ENCODE results near the gene RNU1-2.
"Not testable (repeated sequence)": the region's sequence is repeated elsewhere in the genome, so short reads cannot be mapped to it uniquely, and the experiment has no call there.

The RNU1-2 gene

DNA sequence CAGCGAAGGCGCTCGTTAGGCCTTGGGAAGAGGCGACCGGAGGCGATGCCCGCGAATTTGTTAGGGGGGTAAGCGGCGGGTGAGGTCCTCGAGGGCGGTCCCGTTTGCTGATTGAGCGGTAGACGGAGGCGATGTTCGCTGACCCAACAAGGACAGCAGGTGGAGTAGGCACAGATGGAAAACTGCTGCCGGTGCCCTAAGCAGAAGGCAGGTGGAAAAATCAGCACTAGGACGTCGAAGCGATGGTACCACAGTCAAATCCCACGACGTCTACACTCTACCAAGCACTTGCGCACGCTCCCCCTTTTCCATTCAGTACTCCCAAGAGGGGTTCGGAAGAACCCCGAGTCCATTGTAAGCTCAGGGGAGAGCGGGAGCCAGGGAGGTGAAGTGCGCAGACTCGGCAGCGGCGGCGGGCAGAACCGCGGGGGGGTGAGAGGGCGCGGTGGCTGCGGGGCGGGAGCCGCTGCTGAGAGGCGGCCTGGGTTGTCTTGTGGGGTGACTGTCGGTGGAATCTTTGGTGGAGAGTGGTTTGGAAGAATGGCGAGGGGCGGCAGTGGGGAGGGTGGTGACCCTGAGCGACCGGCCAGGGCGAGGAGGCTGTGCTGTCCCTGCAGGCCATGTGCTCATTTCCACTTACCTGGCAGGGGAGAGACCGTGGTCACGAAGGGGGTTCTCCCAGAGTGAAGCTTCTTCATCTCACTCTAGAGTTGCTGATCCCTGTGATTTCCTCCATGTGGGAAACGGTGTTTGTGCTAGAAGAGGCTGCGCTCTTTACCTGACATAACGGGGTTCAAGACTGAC lies 22.5 kb upstream of the RNU1-2 start:
- Mint-ChIP-seq H3K4me3 (peak overlapping the region; percentile 72), H3K27me3 (peaks cover 32% of the 10 kb centered on the region)
- not testable (repeated sequence) for H3K36me3 Mint-ChIP-seq (ENCODE audit: insufficient read depth); H3K4me1 Mint-ChIP-seq; H3K9me3 Mint-ChIP-seq; DNase-seq (ENCODE audit: low spot score in 2 of 2); H3K27ac Mint-ChIP-seq (ENCODE audit: low read depth)
- ATAC-seq (replicated peaks; ENCODE audit: extremely low read depth, poor library complexity, severe bottlenecking) = peak; percentile 19

DNA sequence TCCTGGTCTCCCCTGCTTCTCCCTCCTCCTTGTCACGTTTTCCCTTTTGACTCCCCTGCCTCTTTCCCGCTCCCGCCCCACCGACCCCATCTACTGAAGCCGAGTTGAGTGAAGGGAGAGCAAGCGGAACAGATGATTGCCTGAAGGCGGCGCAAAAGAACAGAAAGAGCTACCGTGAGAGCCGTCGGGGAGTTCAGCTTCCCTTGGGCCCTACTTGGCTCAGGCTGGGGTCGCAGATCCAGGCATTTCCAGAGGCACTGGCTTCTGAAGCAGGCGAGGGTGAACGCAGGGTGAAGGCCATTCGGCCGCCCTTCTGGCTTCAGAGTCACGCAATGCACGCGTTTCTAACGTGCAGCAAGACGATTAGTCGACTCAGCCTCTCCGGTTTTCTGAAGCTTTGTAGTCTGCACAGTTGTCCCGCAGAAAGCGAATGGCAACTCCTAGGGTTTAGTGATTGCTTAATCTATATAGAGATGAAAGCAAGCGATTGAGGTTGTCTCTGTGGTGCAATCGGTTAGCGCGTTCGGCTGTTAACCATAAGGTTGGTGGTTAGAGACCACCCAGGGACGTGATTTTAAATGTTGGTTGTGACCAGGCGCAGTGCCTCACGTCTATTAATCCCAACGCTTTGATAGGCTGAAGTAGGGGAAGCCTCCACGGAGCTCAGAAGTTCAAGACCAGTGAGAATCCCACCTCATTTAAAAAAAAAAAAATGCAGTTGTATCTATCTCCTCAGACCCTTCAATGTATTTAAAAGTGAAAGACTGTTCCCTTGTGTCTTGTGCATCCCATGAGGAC lies 20.6 kb upstream of the RNU1-2 start:
- not testable (repeated sequence) for H3K4me3 Mint-ChIP-seq; ATAC-seq (replicated peaks; ENCODE audit: extremely low read depth, poor library complexity, severe bottlenecking); H3K4me1 Mint-ChIP-seq; H3K36me3 Mint-ChIP-seq (ENCODE audit: insufficient read depth); H3K27ac Mint-ChIP-seq (ENCODE audit: low read depth); H3K9me3 Mint-ChIP-seq; DNase-seq (ENCODE audit: low spot score in 2 of 2)
- peaks cover 32% of the 10 kb centered on the region for H3K27me3 Mint-ChIP-seq

DNA sequence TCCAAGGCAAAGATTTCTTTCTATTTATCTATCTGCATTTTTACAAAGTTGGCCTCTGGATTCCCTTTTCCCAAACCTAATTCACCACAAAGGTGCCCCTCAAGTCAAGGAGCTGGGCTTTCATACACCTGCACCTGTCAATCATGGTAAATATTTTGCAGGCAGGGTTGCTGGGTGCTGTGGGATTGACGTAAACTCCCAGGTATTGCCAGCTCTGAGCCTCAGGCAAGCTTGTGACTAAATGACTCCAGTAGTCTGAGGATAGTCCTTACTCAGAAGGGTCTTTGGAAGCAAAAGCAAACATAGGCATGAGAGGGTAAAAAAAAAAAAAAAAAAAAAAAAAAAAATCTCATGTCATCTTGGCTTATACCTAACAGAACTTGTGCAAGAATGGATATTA lies 14.0 kb upstream of the RNU1-2 start:
- H3K27me3 Mint-ChIP-seq = peaks cover 26% of the 10 kb centered on the region
- not testable (repeated sequence) for DNase-seq (ENCODE audit: low spot score in 2 of 2); H3K4me3 Mint-ChIP-seq; H3K36me3 Mint-ChIP-seq (ENCODE audit: insufficient read depth); ATAC-seq (replicated peaks; ENCODE audit: extremely low read depth, poor library complexity, severe bottlenecking); H3K9me3 Mint-ChIP-seq; H3K4me1 Mint-ChIP-seq; H3K27ac Mint-ChIP-seq (ENCODE audit: low read depth)

DNA sequence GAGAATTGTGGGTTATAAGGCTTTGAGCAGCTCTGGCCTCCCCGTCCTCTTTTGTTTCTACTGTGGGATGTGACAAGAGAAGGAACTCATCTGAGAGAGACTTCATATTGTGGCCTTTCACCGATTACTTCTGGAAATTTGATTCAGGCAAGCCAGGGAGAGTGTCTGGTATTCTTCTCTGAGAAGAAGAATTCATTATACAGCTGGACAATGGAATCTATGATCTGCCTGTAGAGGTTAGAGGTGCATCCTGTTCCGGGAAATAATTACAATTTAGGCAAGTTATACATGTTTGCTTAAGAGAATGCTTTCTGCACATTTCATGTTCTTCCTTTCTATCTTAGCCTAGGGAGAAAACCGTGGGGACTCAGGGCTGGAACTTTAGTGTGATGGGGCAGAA lies 12.8 kb upstream of the RNU1-2 start:
- Mint-ChIP-seq H3K27me3 (peaks cover 26% of the 10 kb centered on the region), H3K36me3 (ENCODE audit: insufficient read depth) (no peaks in the 10 kb centered on the region), H3K9me3 (no peaks in the 10 kb centered on the region), H3K4me1 (no peaks in the 10 kb centered on the region), H3K27ac (ENCODE audit: low read depth) (no peak overlapping the region), H3K4me3 (no peak overlapping the region)
- DNase-seq (ENCODE audit: low spot score in 2 of 2) (no peak), ATAC-seq (replicated peaks; ENCODE audit: extremely low read depth, poor library complexity, severe bottlenecking) (no peak)

DNA sequence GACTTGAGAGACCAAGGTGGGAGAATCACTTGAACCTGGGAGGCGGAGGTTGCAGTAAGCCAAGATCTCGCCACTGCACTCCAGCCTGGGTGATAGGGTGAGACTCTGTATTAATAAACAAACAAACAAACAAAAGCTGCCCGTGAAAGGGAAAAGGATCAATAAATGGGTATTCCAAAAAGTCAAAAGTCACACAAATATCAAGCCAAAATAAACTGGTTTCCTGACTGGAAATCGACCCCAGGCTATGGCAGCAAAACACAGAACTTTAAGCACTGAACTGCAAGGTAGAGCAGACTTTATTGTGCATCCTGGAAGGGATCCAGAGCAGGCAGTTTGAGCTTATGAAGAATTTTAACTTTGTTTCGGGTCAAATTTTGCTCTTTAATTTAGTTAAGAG lies 11.3 kb upstream of the RNU1-2 start:
- not testable (repeated sequence) for H3K4me3 Mint-ChIP-seq; H3K9me3 Mint-ChIP-seq; DNase-seq (ENCODE audit: low spot score in 2 of 2); H3K27ac Mint-ChIP-seq (ENCODE audit: low read depth); ATAC-seq (replicated peaks; ENCODE audit: extremely low read depth, poor library complexity, severe bottlenecking); H3K36me3 Mint-ChIP-seq (ENCODE audit: insufficient read depth)
- H3K4me1 Mint-ChIP-seq = peaks cover 12% of the 10 kb centered on the region
- peaks cover 26% of the 10 kb centered on the region for H3K27me3 Mint-ChIP-seq

DNA sequence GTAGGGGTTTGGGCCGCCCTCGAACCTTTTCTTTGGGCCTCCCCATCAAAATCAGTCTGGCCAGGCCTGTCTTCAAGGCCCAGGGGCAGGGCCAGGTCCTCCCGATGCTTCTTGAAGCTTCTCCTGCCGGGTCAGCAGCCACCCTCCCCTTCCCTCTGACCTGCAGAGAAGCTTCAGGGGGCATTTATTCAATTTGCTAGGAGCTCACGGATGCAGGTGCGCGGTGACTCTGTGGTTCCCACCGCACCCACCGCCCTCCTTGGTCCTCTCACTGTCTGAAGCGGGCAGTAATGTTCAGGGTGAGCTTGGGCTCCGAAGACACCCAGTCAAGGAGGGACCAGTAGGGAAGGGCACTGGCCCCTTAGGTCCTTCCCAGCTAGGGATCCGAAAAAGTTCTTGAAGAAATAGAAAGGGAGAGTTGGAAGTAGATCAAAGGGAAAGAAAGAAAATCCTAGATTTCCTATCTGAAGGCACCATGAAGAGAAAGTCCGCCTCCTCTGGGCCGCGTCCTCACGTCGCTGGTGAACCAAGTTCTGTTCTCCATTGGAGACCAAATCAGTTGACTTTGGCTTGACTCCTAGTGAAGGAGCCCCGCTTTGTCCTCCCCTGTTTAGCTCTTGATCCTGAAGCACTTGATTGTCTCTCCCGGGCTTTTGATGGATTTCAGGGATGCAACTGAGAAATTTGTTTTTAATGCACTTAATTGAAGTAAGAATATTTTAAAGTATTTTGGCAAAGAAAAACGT lies 8.7 kb upstream of the RNU1-2 start:
- DNase-seq (ENCODE audit: low spot score in 2 of 2) (no peak), ATAC-seq (replicated peaks; ENCODE audit: extremely low read depth, poor library complexity, severe bottlenecking) (no peak)
- H3K4me1 Mint-ChIP-seq = peaks cover 12% of the 10 kb centered on the region
- no peak overlapping the region for H3K27ac Mint-ChIP-seq (ENCODE audit: low read depth)
- peaks cover 16% of the 10 kb centered on the region for H3K27me3 Mint-ChIP-seq
- peaks cover 9% of the 10 kb centered on the region for H3K36me3 Mint-ChIP-seq (ENCODE audit: insufficient read depth)
- no peak overlapping the region for H3K4me3 Mint-ChIP-seq
- no peaks in the 10 kb centered on the region for H3K9me3 Mint-ChIP-seq

DNA sequence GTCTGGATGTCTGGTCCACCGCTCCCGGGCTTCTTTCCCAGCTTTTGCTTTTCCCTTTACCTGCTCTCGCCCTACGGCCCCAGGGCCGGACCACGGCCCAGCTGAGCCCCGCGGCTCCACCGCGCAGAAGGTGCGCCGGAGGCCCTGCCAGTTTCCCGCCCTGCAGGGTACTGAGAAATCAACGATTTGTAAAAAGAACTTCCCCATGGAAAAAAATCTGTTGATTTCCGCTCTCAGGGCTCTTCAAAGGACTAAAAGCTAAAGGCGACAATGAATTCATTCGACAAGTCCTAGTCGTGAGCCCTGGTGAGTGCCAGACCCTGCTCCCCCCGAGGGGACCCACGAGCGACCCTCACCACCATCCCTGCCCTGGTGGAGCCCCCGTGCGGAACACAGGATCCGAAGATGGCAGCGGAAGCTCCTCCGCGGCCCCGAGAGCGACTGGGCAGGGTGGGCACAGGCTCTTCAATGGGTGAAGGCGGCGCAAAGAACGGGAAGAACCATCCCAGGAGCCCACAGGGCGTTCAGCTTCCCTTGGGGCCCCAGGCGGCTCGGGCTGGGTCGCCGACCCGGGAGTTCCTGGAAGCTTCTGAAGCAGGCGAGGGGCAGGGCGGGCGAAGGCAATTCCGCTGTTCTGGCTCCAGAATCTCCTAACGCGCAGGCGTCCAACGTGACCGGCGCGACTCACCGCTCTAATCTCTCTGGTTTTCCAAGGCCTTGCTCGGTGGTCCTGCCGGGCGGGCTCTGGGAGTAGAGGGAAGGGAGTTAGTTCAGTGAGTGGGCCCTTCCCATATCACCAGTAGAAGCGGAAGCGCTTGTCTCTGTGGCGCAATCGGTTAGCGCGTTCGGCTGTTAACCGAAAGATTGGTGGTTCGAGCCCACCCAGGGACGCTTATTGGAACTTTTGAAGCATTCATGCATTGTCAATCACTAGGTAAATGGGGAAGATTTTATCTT lies 6.6 kb upstream of the RNU1-2 start:
- ATAC-seq (replicated peaks; ENCODE audit: extremely low read depth, poor library complexity, severe bottlenecking) (peak; percentile 46), DNase-seq (ENCODE audit: low spot score in 2 of 2) (peak in 1 of 2 donors; percentile 28)
- Mint-ChIP-seq H3K36me3 (ENCODE audit: insufficient read depth) (peaks cover 9% of the 10 kb centered on the region), H3K9me3 (no peaks in the 10 kb centered on the region), H3K4me3 (peak overlapping the region; percentile 86), H3K27ac (ENCODE audit: low read depth) (peak overlapping the region; percentile 90), H3K27me3 (peaks cover under 1% of the 10 kb centered on the region), H3K4me1 (peaks cover 12% of the 10 kb centered on the region)

DNA sequence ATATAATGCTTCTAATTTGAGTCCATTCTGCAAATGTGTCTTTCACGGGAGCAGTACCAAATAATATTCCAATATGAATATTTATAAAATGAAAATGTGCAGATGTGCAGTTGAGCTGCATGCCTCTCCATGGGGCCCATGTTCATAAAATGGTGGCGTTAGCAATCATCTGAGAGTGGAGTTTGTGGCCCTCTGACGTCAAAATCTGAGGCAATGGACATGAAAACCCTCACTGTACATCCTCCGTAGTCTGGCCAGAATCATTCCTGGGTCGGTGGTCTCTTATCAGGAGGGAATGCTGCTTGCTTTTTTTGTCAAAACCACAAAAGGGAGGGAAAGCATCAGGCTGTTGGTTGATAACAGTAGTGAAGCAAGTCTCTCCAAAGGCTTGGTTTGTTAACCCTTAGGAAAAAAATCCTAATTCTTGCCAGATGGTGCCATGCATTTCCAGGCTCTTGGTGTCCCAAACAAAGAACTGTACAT lies 5.2 kb upstream of the RNU1-2 start:
- Mint-ChIP-seq H3K4me3 (peak overlapping the region; percentile 86), H3K36me3 (ENCODE audit: insufficient read depth) (peaks cover 15% of the 10 kb centered on the region), H3K4me1 (peaks cover 15% of the 10 kb centered on the region)
- H3K27ac Mint-ChIP-seq (ENCODE audit: low read depth); DNase-seq (ENCODE audit: low spot score in 2 of 2); H3K27me3 Mint-ChIP-seq; ATAC-seq (replicated peaks; ENCODE audit: extremely low read depth, poor library complexity, severe bottlenecking); H3K9me3 Mint-ChIP-seq: not testable (repeated sequence)

DNA sequence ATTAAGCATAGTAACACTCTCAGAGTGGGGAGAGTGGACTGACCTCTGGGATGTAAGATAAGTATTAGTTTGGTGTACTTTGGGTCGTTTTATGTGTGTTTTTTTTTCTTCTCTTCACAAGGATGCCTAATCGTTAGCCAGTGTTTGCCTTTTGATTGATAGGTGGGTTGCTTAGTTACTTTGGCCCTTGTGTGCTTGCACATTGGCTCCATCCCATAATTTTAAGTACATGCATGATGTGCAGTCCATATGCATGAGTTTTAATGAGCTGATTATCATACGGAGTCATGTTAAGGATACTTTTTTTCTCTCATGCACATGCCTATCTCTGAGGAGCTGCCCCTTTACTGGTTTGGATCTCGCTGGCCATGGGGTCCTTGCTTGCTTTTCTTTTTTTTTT lies 4.7 kb upstream of the RNU1-2 start:
- H3K9me3 Mint-ChIP-seq; ATAC-seq (replicated peaks; ENCODE audit: extremely low read depth, poor library complexity, severe bottlenecking); H3K27me3 Mint-ChIP-seq; H3K27ac Mint-ChIP-seq (ENCODE audit: low read depth); H3K4me3 Mint-ChIP-seq; DNase-seq (ENCODE audit: low spot score in 2 of 2): not testable (repeated sequence)
- Mint-ChIP-seq H3K4me1 (peaks cover 20% of the 10 kb centered on the region), H3K36me3 (ENCODE audit: insufficient read depth) (peaks cover 20% of the 10 kb centered on the region)

DNA sequence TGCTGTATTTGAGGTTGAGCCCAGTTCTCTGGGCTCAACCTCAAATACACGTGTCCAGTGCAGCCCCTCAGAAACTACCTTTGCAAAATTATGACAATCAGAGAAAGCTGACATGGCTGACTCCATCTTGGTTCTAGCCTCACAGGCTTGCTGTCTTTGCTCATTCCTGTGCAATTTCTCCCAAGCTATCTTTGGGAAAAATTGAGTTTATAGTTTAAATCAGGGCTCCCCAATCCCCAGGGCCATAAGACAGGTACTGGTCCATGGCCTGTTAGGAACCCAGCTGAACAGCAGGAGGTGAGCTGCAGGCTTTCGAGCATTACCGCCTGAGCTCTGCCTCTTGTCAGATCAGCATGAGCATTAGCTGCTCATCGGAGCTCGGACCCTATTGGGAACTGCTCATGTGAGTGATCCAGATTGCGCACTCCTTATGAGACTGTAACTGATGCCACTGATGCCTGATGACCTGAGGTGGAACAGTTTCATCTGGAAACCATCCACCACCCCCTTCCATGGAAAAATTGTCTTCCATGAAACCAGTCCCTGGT lies 2.7 kb upstream of the RNU1-2 start:
- not testable (repeated sequence) for H3K27ac Mint-ChIP-seq (ENCODE audit: low read depth); ATAC-seq (replicated peaks; ENCODE audit: extremely low read depth, poor library complexity, severe bottlenecking); H3K9me3 Mint-ChIP-seq; DNase-seq (ENCODE audit: low spot score in 2 of 2); H3K4me3 Mint-ChIP-seq; H3K27me3 Mint-ChIP-seq
- H3K36me3 Mint-ChIP-seq (ENCODE audit: insufficient read depth) = peaks cover 38% of the 10 kb centered on the region
- peaks cover 36% of the 10 kb centered on the region for H3K4me1 Mint-ChIP-seq

DNA sequence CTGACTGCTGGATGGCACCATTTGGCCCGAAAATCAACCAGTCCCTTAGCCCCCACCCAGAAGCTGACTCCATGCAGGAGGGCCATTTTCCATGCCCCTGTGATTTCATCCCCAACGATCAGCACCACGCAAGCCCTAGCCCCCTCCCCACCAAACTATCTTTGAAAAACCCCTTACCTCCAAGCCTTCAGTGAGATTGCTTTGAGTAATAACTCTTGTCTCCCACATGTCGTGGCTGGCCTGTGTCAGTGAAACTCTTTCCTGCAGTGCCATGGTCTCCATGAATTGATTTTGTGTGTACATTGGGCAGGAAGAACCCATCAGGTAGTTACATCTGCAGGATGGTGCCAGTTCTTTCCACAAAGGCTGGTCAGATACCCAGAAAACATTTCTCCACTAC lies 2.0 kb upstream of the RNU1-2 start:
- not testable (repeated sequence) for ATAC-seq (replicated peaks; ENCODE audit: extremely low read depth, poor library complexity, severe bottlenecking); H3K27me3 Mint-ChIP-seq; H3K4me3 Mint-ChIP-seq; DNase-seq (ENCODE audit: low spot score in 2 of 2); H3K27ac Mint-ChIP-seq (ENCODE audit: low read depth); H3K9me3 Mint-ChIP-seq
- H3K36me3 Mint-ChIP-seq (ENCODE audit: insufficient read depth) = peaks cover 37% of the 10 kb centered on the region
- H3K4me1 Mint-ChIP-seq = peaks cover 29% of the 10 kb centered on the region

All from central memory CD8-positive, alpha-beta T cell (primary cell).